ENCODE results near the gene BTBD6.

BTBD6 gene

GRCh38 chr14:105218611-105219010, 29.7 kb upstream of the BTBD6 start:
- Histone ChIP-seq H3K27ac (ENCODE audit: poor library complexity, severe bottlenecking) (no peak overlapping the region), H3K4me1 (ENCODE audit: insufficient read depth, poor library complexity, severe bottlenecking) (no peaks in the 10 kb centered on the region), H3K4me3 (ENCODE audit: severe bottlenecking) (no peak overlapping the region), H3K36me3 (ENCODE audit: low read depth) (peaks cover 47% of the 10 kb centered on the region), H3K27me3 (ENCODE audit: insufficient read depth, poor library complexity, severe bottlenecking) (no peaks in the 10 kb centered on the region), H3K9me3 (ENCODE audit: severe bottlenecking) (no peaks in the 10 kb centered on the region)
- no peak for ATAC-seq (ENCODE audit: low read depth)
- no peak for DNase-seq (ENCODE audit: low spot score)
- no peak for TF ChIP-seq CTCF (IDR thresholded peaks at IDR 0.05; ENCODE audit: poor library complexity, severe bottlenecking)

GRCh38 chr14:105219043-105219612, 29.2 kb upstream of the BTBD6 start:
- H3K4me1 ChIP-seq (ENCODE audit: insufficient read depth, poor library complexity, severe bottlenecking) = no peaks in the 10 kb centered on the region
- peaks cover 48% of the 10 kb centered on the region for H3K36me3 ChIP-seq (ENCODE audit: low read depth)
- no peaks in the 10 kb centered on the region for H3K27me3 ChIP-seq (ENCODE audit: insufficient read depth, poor library complexity, severe bottlenecking)
- TF ChIP-seq CTCF (IDR thresholded peaks at IDR 0.05; ENCODE audit: poor library complexity, severe bottlenecking) = no peak
- DNase-seq (ENCODE audit: low spot score) (no peak), ATAC-seq (ENCODE audit: low read depth) (no peak)
- no peaks in the 10 kb centered on the region for H3K9me3 ChIP-seq (ENCODE audit: severe bottlenecking)
- no peak overlapping the region for H3K27ac ChIP-seq (ENCODE audit: poor library complexity, severe bottlenecking)
- H3K4me3 ChIP-seq (ENCODE audit: severe bottlenecking) = no peak overlapping the region

- Histone ChIP-seq H3K4me1 (ENCODE audit: insufficient read depth, poor library complexity, severe bottlenecking) (no peaks in the 10 kb centered on the region), H3K4me3 (ENCODE audit: severe bottlenecking) (no peak overlapping the region), H3K36me3 (ENCODE audit: low read depth) (peaks cover 54% of the 10 kb centered on the region), H3K9me3 (ENCODE audit: severe bottlenecking) (no peaks in the 10 kb centered on the region), H3K27me3 (ENCODE audit: insufficient read depth, poor library complexity, severe bottlenecking) (no peaks in the 10 kb centered on the region), H3K27ac (ENCODE audit: poor library complexity, severe bottlenecking) (no peak overlapping the region)
- no peak for DNase-seq (ENCODE audit: low spot score)
- no peak for TF ChIP-seq CTCF (IDR thresholded peaks at IDR 0.05; ENCODE audit: poor library complexity, severe bottlenecking)
- no peak for ATAC-seq (ENCODE audit: low read depth)
These were observed 28.6 kb upstream of the BTBD6 start for GRCh38 chr14:105219753-105220152.

GRCh38 chr14:105220699-105221597, 27.4 kb upstream of the BTBD6 start:
- DNase-seq (ENCODE audit: low spot score) (no peak), ATAC-seq (ENCODE audit: low read depth) (no peak)
- no peaks in the 10 kb centered on the region for H3K4me1 ChIP-seq (ENCODE audit: insufficient read depth, poor library complexity, severe bottlenecking)

More at GRCh38 chr14:105220699-105221597, 27.4 kb upstream of the BTBD6 start:
- peaks cover 58% of the 10 kb centered on the region for H3K36me3 ChIP-seq (ENCODE audit: low read depth)
- H3K27me3 ChIP-seq (ENCODE audit: insufficient read depth, poor library complexity, severe bottlenecking) = no peaks in the 10 kb centered on the region
- TF ChIP-seq CTCF (IDR thresholded peaks at IDR 0.05; ENCODE audit: poor library complexity, severe bottlenecking) = no peak
- H3K9me3 ChIP-seq (ENCODE audit: severe bottlenecking) = no peaks in the 10 kb centered on the region
- no peak overlapping the region for H3K27ac ChIP-seq (ENCODE audit: poor library complexity, severe bottlenecking)
- H3K4me3 ChIP-seq (ENCODE audit: severe bottlenecking) = no peak overlapping the region

Data from RWPE2 (cell line).